Activated CD8-positive, alpha-beta memory T cell treated with anti-CD3 and anti-CD28 coated beads for 36 hours (primary cell): Measurements from ENCODE around the gene COG3. TPM values are rescaled to one million over a fixed set of nuclear protein-coding genes. Genes with fewer than 3 reads are reported as not detected.

Experiments
- CTCF ChIA-PET: fragments of 350-600 bp; sonication (Branson Sonifier 250); formaldehyde crosslinking; loops from one replicate; lab custom pipeline; 2021; ENCODE audit warnings: antibody characterized with exemption; lab: Charles Lee
- POLR2A ChIA-PET: fragments of 350-600 bp; sonication (Branson Sonifier 250); formaldehyde crosslinking; loops from one replicate; lab custom pipeline; 2021; ENCODE audit warnings: antibody characterized with exemption; lab: Charles Lee
- total RNA-seq, 2 experiments: library from RNA; stranded (reverse); gene quantifications; one replicate each; pipeline ENCODE4 v1.2.3, GENCODE V29; 2021

The COG3 gene
- total RNA-seq, 2 experiments from 2014 or later = 16.3 to 18.4 TPM

GRCh38 chr13:45439781-45440462, 24.8 kb upstream of the COG3 start:
- CTCF ChIA-PET = interaction anchor here (0.9 kb wide), 1 partner anchor 26 kb away, joined by 4 read pairs; no protein-coding TSS in a partner anchor
- POLR2A ChIA-PET = no interaction called here

- ChIA-PET POLR2A (no interaction called here), CTCF (interaction anchor here (0.7 kb wide), 1 partner anchor 19 kb away, joined by 3 read pairs; no protein-coding TSS in a partner anchor)
These were observed 23.1 kb upstream of the COG3 start for GRCh38 chr13:45441633-45442032.

GRCh38 chr13:45445053-45445452, 19.7 kb upstream of the COG3 start:
- POLR2A ChIA-PET = interaction anchor here (0.6 kb wide), 1 partner anchor 18 kb away, joined by 3 read pairs; no protein-coding TSS in a partner anchor
- CTCF ChIA-PET = interaction anchor here (1.0 kb wide), 1 partner anchor 74 kb away, joined by 3 read pairs; no protein-coding TSS in a partner anchor

- CTCF ChIA-PET = interaction anchor here (1.0 kb wide), 1 partner anchor 75 kb away, joined by 3 read pairs; no protein-coding TSS in a partner anchor
- POLR2A ChIA-PET = no interaction called here
These were observed 18.6 kb upstream of the COG3 start for GRCh38 chr13:45446181-45446580.

- ChIA-PET POLR2A (no interaction called here), CTCF (no interaction called here)
These were observed 17.6 kb upstream of the COG3 start for GRCh38 chr13:45447050-45447661.

- CTCF ChIA-PET = no interaction called here
- POLR2A ChIA-PET = interaction anchor here (0.6 kb wide), 1 partner anchor 487 kb away, joined by 3 read pairs; no protein-coding TSS in a partner anchor
These were observed 15.7 kb upstream of the COG3 start for GRCh38 chr13:45448965-45449559.

GRCh38 chr13:45451282-45451681, 13.5 kb upstream of the COG3 start:
- POLR2A ChIA-PET = no interaction called here
- CTCF ChIA-PET = no interaction called here

GRCh38 chr13:45454204-45454603, 10.5 kb upstream of the COG3 start:
- POLR2A ChIA-PET = no interaction called here
- CTCF ChIA-PET = no interaction called here

GRCh38 chr13:45456196-45456972, 8.4 kb upstream of the COG3 start:
- CTCF ChIA-PET = no interaction called here
- POLR2A ChIA-PET = no interaction called here

GRCh38 chr13:45464141-45464686, 525 bp upstream of the COG3 start:
- POLR2A ChIA-PET = interaction anchor here (1.0 to 1.9 kb wide), 4 partner anchors 46 to 127 kb away, joined by 4 to 7 read pairs (median 4); partner anchors contain the start of genes SLC25A30 and TPT1

GRCh38 chr13:45466359-45466758, 1.6 kb downstream of the COG3 start:
- ChIA-PET POLR2A (no interaction called here), CTCF (no interaction called here)

More at GRCh38 chr13:45464141-45464686, 525 bp upstream of the COG3 start:
- CTCF ChIA-PET = interaction anchor here (0.6 kb wide), 1 partner anchor 117 kb away, joined by 4 read pairs; no protein-coding TSS in a partner anchor

GRCh38 chr13:45468635-45469034, 3.9 kb downstream of the COG3 start:
- ChIA-PET POLR2A (interaction anchor here (0.6 kb wide), 1 partner anchor 72 kb away, joined by 3 read pairs; no protein-coding TSS in a partner anchor), CTCF (interaction anchor here (1.6 kb wide), 1 partner anchor 97 kb away, joined by 3 read pairs; no protein-coding TSS in a partner anchor)

GRCh38 chr13:45472171-45472705, 7.5 kb downstream of the COG3 start:
- POLR2A ChIA-PET = no interaction called here
- CTCF ChIA-PET = no interaction called here

GRCh38 chr13:45473627-45474026, 8.9 kb downstream of the COG3 start:
- CTCF ChIA-PET = interaction anchor here (0.6 to 1.4 kb wide), 3 partner anchors 23 to 79 kb away, joined by 3 to 4 read pairs (median 3); no protein-coding TSS in a partner anchor
- POLR2A ChIA-PET = no interaction called here

GRCh38 chr13:45474584-45475454, 10.1 kb downstream of the COG3 start:
- POLR2A ChIA-PET = interaction anchor here (0.7 to 1.7 kb wide), 2 partner anchors 9 to 57 kb away, joined by 3 to 6 read pairs; partner anchors contain the start of genes COG3 and SLC25A30
- CTCF ChIA-PET = interaction anchor here (0.6 to 1.4 kb wide), 4 partner anchors 80 to 1161 kb away, joined by 3 to 4 read pairs (median 3); no protein-coding TSS in a partner anchor

- POLR2A ChIA-PET = no interaction called here
- CTCF ChIA-PET = no interaction called here
These were observed 14.9 kb downstream of the COG3 start for GRCh38 chr13:45479661-45480060.

GRCh38 chr13:45481688-45482087, 16.9 kb downstream of the COG3 start:
- ChIA-PET CTCF (no interaction called here), POLR2A (no interaction called here)
